HEK293 (cell line): ENCODE data around the gene HYAL3.

Source experiments
- CTCF ChIA-PET: fragments of 350-600 bp; formaldehyde crosslinking; extraction: SDS; loops from one replicate; lab custom pipeline; 2021; ENCODE audit warnings: antibody characterized with exemption; lab: Yijun Ruan, JAX
- POLR2A ChIA-PET: fragments of 300-600 bp; formaldehyde crosslinking; extraction: SDS; loops from one replicate; lab custom pipeline; 2020; ENCODE audit warnings: antibody characterized with exemption, inconsistent platforms; lab: Yijun Ruan, JAX
- H3K27ac ChIP-seq: fragments of 200-500 bp; sonication (Bioruptor generic); 2 replicates; pipeline ENCODE4 v1.5.1; 2014; ENCODE audit warnings: low read depth, low read length, control low read depth, inconsistent platforms; ENCODE audit errors: extremely low read depth
- H3K36me3 ChIP-seq, 2 experiments: fragments of 200-500 bp in 1 of 2; sonication (Bioruptor generic) in 1 of 2; 1 replicate in 1 of 2; 2 replicates in 1 of 2; pipeline ENCODE4 v1.5.1; 2014 to 2017; ENCODE audit warnings: inconsistent platforms in 2 of 2, low read length in 2 of 2; ENCODE audit not compliant: control insufficient read depth in 2 of 2, insufficient read depth in 1 of 2
- H3K4me1 ChIP-seq: fragments of 200-500 bp; sonication (Bioruptor generic); 2 replicates; pipeline ENCODE4 v1.5.1; 2014; ENCODE audit warnings: mild to moderate bottlenecking, low read length, inconsistent platforms; ENCODE audit not compliant: control insufficient read depth, insufficient read depth
- H3K4me3 ChIP-seq: 2 replicates; pipeline ENCODE4 v1.5.1; 2011; ENCODE audit warnings: low read depth, mild to moderate bottlenecking, control low read depth, low read length, moderate library complexity
- H3K9me3 ChIP-seq: fragments of 200-500 bp; sonication (Bioruptor generic); 2 replicates; pipeline ENCODE4 v1.5.1; 2014; ENCODE audit warnings: low read depth, low read length, inconsistent platforms; ENCODE audit not compliant: control insufficient read depth, insufficient read depth
- GLIS2 ChIP-seq: fragments of 450-650 bp; formaldehyde crosslinking; IDR thresholded peaks from 2 replicates; pipeline ENCODE4 v1.5.1; 2016; ENCODE audit warnings: missing biosample characterization, missing genetic modification characterization
- KLF8 ChIP-seq: fragments of 450-650 bp; formaldehyde crosslinking; IDR thresholded peaks from 2 replicates; pipeline ENCODE4 v1.5.1; 2016; ENCODE audit warnings: missing biosample characterization, missing genetic modification characterization
- MEIS1 ChIP-seq: sonication (generic); formaldehyde crosslinking; IDR thresholded peaks from 2 replicates; pipeline ENCODE4 v1.8.1; 2022; ENCODE audit warnings: missing genetic modification reagents, mild to moderate bottlenecking, borderline replicate concordance
- REPIN1 ChIP-seq: fragments of 450-650 bp; formaldehyde crosslinking; IDR thresholded peaks from 2 replicates; pipeline ENCODE4 v1.5.1; 2017; ENCODE audit warnings: missing biosample characterization, missing genetic modification characterization, low read depth
- ZBTB48 ChIP-seq: fragments of 450-650 bp; formaldehyde crosslinking; IDR thresholded peaks from 2 replicates; pipeline ENCODE4 v1.5.1; 2016; ENCODE audit warnings: missing biosample characterization, missing genetic modification characterization
- ZFP3 ChIP-seq: fragments of 450-650 bp; formaldehyde crosslinking; IDR thresholded peaks from 2 replicates; pipeline ENCODE4 v1.5.1; 2016; ENCODE audit warnings: low read depth, missing biosample characterization, missing genetic modification characterization
- ZIC2 ChIP-seq: fragments of 450-650 bp; formaldehyde crosslinking; IDR thresholded peaks from 2 replicates; pipeline ENCODE4 v1.5.1; 2016; ENCODE audit warnings: missing biosample characterization, missing genetic modification characterization
- ZNF169 ChIP-seq: fragments of 450-650 bp; formaldehyde crosslinking; IDR thresholded peaks from 2 replicates; pipeline ENCODE4 v1.5.1; 2016; ENCODE audit warnings: missing biosample characterization, missing genetic modification characterization
- ZNF175 ChIP-seq: fragments of 450-650 bp; formaldehyde crosslinking; IDR thresholded peaks from 2 replicates; pipeline ENCODE4 v1.5.1; 2016; ENCODE audit warnings: missing biosample characterization, missing genetic modification characterization
- ZNF184 ChIP-seq: fragments of 450-650 bp; IDR thresholded peaks from 2 replicates; pipeline ENCODE4 v1.5.1; 2018; ENCODE audit warnings: missing biosample characterization, mild to moderate bottlenecking, missing genetic modification characterization
- ZNF202 ChIP-seq: fragments of 450-650 bp; formaldehyde crosslinking; IDR thresholded peaks from 2 replicates; pipeline ENCODE4 v1.5.1; 2016; ENCODE audit warnings: missing biosample characterization, missing genetic modification characterization, borderline replicate concordance
- ZNF211 ChIP-seq: fragments of 450-650 bp; formaldehyde crosslinking; IDR thresholded peaks from 2 replicates; pipeline ENCODE4 v1.5.1; 2016; ENCODE audit warnings: low read depth, missing biosample characterization, missing genetic modification characterization
- ZNF292 ChIP-seq: fragments of 450-650 bp; formaldehyde crosslinking; IDR thresholded peaks from 2 replicates; pipeline ENCODE4 v1.5.1; 2016; ENCODE audit warnings: low read depth, missing biosample characterization, missing genetic modification characterization, borderline replicate concordance
- ZNF426 ChIP-seq: fragments of 450-650 bp; formaldehyde crosslinking; IDR thresholded peaks from 2 replicates; pipeline ENCODE4 v1.5.1; 2017; ENCODE audit warnings: missing biosample characterization, missing genetic modification characterization, mild to moderate bottlenecking, inconsistent platforms, moderate library complexity
- ZNF510 ChIP-seq: fragments of 450-650 bp; formaldehyde crosslinking; IDR thresholded peaks from 2 replicates; pipeline ENCODE4 v1.5.1; 2018; ENCODE audit warnings: mild to moderate bottlenecking, missing genetic modification characterization, missing biosample characterization; ENCODE audit not compliant: insufficient replicate concordance
- ZNF561 ChIP-seq: fragments of 450-650 bp; IDR thresholded peaks from 2 replicates; pipeline ENCODE4 v1.5.1; 2018; ENCODE audit warnings: missing biosample characterization, missing genetic modification characterization, borderline replicate concordance
- ZNF660 ChIP-seq: fragments of 450-650 bp; IDR thresholded peaks from 2 replicates; pipeline ENCODE4 v1.5.1; 2018; ENCODE audit warnings: missing biosample characterization, mild to moderate bottlenecking, missing genetic modification characterization
- ZNF670 ChIP-seq: fragments of 450-650 bp; formaldehyde crosslinking; IDR thresholded peaks from 2 replicates; pipeline ENCODE4 v1.5.1; 2016; ENCODE audit warnings: missing biosample characterization, missing genetic modification characterization, low read depth
- TF ChIP-seq, protein P1 (sequence below): fragments of 450-650 bp; formaldehyde crosslinking; IDR thresholded peaks from 2 replicates; pipeline ENCODE4 v1.5.1; 2016; ENCODE audit warnings: missing biosample characterization, missing genetic modification characterization
- TF ChIP-seq, protein P2 (sequence below): fragments of 450-650 bp; formaldehyde crosslinking; IDR thresholded peaks from 2 replicates; pipeline ENCODE4 v1.5.1; 2016; ENCODE audit warnings: missing biosample characterization, missing genetic modification characterization
- TF ChIP-seq, protein P3 (sequence below): fragments of 450-650 bp; formaldehyde crosslinking; IDR thresholded peaks from 2 replicates; pipeline ENCODE4 v1.5.1; 2016; ENCODE audit warnings: missing biosample characterization, missing genetic modification characterization
- TF ChIP-seq, protein P4 (sequence below): fragments of 450-650 bp; formaldehyde crosslinking; IDR thresholded peaks from 2 replicates; pipeline ENCODE4 v1.5.1; 2016; ENCODE audit warnings: missing biosample characterization, missing genetic modification characterization, low read depth
- TF ChIP-seq, protein P5 (sequence below): fragments of 450-650 bp; formaldehyde crosslinking; IDR thresholded peaks from 2 replicates; pipeline ENCODE4 v1.5.1; 2017; ENCODE audit warnings: missing biosample characterization, missing genetic modification characterization
- TF ChIP-seq, protein P6 (sequence below): fragments of 450-650 bp; formaldehyde crosslinking; IDR thresholded peaks from 2 replicates; pipeline ENCODE4 v1.5.1; 2017; ENCODE audit warnings: missing biosample characterization, missing genetic modification characterization

Gene HYAL3

DNA sequence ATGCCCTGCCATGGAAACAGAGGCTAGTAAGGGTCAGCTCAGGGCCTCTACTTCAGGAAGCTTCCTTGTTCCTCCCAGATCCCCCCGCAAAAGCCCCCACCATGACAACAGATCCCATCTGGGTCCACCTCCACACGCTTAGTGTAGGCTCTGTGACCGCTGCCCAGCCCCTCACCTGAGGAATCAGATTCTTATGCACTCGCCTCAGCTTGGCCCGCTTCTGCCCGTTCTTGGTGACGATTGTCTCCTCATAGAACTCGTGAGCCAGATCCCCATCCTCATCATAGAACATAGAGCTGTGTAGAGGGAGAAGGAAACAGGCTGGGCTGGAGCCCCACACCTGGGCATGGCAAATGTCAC lies 27.0 kb upstream of the HYAL3 start:
- H3K4me3 ChIP-seq: no peak overlapping the region
- H3K4me1 ChIP-seq: no peaks in the 10 kb centered on the region
- H3K27ac ChIP-seq: no peak overlapping the region
- CTCF ChIA-PET: interaction anchor here (0.7 to 1.3 kb wide), 3 partner anchors 66 to 216 kb away, joined by 3 to 6 read pairs (median 4); no protein-coding TSS in a partner anchor
- no peak for TF ChIP-seq ZNF292
- no peak for TF ChIP-seq ZNF426 (tag by site-specific recombination)
- TF ChIP-seq, protein P1, sequence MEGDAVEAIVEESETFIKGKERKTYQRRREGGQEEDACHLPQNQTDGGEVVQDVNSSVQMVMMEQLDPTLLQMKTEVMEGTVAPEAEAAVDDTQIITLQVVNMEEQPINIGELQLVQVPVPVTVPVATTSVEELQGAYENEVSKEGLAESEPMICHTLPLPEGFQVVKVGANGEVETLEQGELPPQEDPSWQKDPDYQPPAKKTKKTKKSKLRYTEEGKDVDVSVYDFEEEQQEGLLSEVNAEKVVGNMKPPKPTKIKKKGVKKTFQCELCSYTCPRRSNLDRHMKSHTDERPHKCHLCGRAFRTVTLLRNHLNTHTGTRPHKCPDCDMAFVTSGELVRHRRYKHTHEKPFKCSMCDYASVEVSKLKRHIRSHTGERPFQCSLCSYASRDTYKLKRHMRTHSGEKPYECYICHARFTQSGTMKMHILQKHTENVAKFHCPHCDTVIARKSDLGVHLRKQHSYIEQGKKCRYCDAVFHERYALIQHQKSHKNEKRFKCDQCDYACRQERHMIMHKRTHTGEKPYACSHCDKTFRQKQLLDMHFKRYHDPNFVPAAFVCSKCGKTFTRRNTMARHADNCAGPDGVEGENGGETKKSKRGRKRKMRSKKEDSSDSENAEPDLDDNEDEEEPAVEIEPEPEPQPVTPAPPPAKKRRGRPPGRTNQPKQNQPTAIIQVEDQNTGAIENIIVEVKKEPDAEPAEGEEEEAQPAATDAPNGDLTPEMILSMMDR (tag by site-specific recombination): no peak
- no peak for TF ChIP-seq MEIS1 (CRISPR knock-in tag)
- no peak for TF ChIP-seq ZIC2 (tag by site-specific recombination)
- TF ChIP-seq, protein P2, sequence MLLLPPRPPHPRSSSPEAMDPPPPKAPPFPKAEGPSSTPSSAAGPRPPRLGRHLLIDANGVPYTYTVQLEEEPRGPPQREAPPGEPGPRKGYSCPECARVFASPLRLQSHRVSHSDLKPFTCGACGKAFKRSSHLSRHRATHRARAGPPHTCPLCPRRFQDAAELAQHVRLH (tag by site-specific recombination): no peak
- TF ChIP-seq ZFP3 (tag by site-specific recombination): no peak
- no peak for TF ChIP-seq ZNF510
- TF ChIP-seq, protein P3, sequence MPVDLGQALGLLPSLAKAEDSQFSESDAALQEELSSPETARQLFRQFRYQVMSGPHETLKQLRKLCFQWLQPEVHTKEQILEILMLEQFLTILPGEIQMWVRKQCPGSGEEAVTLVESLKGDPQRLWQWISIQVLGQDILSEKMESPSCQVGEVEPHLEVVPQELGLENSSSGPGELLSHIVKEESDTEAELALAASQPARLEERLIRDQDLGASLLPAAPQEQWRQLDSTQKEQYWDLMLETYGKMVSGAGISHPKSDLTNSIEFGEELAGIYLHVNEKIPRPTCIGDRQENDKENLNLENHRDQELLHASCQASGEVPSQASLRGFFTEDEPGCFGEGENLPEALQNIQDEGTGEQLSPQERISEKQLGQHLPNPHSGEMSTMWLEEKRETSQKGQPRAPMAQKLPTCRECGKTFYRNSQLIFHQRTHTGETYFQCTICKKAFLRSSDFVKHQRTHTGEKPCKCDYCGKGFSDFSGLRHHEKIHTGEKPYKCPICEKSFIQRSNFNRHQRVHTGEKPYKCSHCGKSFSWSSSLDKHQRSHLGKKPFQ (tag by site-specific recombination): no peak
- POLR2A ChIA-PET: no interaction called here
- peaks cover 3 to 56% of the 10 kb centered on the region in 2 experiments for H3K36me3 ChIP-seq
- H3K9me3 ChIP-seq: no peaks in the 10 kb centered on the region

DNA sequence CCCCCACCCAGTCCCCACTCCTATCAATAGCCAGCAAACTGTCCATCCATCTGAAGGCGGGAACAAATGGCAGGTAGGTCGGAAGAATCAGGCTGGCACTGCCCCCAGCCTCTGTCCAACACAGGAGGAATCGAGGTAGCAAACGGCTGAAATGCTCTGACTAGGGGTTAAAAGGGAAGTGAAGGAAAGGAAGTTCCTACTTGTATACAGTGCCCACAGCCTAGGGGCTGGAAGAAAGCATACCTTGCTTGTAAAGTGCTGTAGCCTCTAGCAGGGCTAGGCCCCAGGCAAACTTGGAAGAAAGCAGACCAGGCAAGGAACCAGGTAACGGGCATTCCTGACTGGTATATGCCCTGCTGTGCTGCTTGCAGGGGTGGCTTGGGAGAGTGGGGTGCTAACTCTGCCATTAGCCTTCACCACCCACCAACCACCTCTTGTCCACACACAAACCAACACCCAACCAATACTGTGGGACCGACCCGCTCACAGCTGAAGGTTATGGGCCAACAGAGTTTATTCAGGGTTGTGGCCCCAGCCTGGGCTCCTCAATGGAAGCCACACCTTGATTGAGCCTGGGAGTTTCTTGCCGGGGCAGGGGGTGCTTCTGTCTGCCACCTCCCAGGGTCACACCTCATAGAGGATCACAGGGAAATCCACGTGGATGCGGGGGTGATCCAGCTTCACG lies 26.4 kb upstream of the HYAL3 start:
- Histone ChIP-seq H3K9me3 (no peaks in the 10 kb centered on the region), H3K4me1 (no peaks in the 10 kb centered on the region), H3K4me3 (no peak overlapping the region), H3K36me3 (peaks cover 3 to 51% of the 10 kb centered on the region in 2 experiments), H3K27ac (no peak overlapping the region)
- POLR2A ChIA-PET: interaction anchor here (2.5 kb wide), 1 partner anchor 26 kb away, joined by 12 read pairs; the partner anchor contains the start of genes HYAL3 and NAA80
- TF ChIP-seq ZNF561 (tag by site-specific recombination): no peak
- no peak for TF ChIP-seq ZNF169 (tag by site-specific recombination)
- TF ChIP-seq KLF8: no peak
- no peak for TF ChIP-seq ZNF211 (tag by site-specific recombination)
- no peak for TF ChIP-seq ZNF202 (tag by site-specific recombination)
- no peak for TF ChIP-seq REPIN1 (tag by site-specific recombination)
- TF ChIP-seq GLIS2 (tag by site-specific recombination): no peak
- no peak for TF ChIP-seq ZNF660 (tag by site-specific recombination)
- TF ChIP-seq ZNF175 (tag by site-specific recombination): no peak
- TF ChIP-seq ZNF670: no peak
- no peak for TF ChIP-seq ZNF184 (tag by site-specific recombination)
- TF ChIP-seq, protein P4, sequence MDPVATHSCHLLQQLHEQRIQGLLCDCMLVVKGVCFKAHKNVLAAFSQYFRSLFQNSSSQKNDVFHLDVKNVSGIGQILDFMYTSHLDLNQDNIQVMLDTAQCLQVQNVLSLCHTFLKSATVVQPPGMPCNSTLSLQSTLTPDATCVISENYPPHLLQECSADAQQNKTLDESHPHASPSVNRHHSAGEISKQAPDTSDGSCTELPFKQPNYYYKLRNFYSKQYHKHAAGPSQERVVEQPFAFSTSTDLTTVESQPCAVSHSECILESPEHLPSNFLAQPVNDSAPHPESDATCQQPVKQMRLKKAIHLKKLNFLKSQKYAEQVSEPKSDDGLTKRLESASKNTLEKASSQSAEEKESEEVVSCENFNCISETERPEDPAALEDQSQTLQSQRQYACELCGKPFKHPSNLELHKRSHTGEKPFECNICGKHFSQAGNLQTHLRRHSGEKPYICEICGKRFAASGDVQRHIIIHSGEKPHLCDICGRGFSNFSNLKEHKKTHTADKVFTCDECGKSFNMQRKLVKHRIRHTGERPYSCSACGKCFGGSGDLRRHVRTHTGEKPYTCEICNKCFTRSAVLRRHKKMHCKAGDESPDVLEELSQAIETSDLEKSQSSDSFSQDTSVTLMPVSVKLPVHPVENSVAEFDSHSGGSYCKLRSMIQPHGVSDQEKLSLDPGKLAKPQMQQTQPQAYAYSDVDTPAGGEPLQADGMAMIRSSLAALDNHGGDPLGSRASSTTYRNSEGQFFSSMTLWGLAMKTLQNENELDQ (tag by site-specific recombination): no peak
- TF ChIP-seq, protein P5, sequence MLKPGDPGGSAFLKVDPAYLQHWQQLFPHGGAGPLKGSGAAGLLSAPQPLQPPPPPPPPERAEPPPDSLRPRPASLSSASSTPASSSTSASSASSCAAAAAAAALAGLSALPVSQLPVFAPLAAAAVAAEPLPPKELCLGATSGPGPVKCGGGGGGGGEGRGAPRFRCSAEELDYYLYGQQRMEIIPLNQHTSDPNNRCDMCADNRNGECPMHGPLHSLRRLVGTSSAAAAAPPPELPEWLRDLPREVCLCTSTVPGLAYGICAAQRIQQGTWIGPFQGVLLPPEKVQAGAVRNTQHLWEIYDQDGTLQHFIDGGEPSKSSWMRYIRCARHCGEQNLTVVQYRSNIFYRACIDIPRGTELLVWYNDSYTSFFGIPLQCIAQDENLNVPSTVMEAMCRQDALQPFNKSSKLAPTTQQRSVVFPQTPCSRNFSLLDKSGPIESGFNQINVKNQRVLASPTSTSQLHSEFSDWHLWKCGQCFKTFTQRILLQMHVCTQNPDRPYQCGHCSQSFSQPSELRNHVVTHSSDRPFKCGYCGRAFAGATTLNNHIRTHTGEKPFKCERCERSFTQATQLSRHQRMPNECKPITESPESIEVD (tag by site-specific recombination): no peak
- TF ChIP-seq ZFP3 (tag by site-specific recombination): no peak
- TF ChIP-seq, protein P6, sequence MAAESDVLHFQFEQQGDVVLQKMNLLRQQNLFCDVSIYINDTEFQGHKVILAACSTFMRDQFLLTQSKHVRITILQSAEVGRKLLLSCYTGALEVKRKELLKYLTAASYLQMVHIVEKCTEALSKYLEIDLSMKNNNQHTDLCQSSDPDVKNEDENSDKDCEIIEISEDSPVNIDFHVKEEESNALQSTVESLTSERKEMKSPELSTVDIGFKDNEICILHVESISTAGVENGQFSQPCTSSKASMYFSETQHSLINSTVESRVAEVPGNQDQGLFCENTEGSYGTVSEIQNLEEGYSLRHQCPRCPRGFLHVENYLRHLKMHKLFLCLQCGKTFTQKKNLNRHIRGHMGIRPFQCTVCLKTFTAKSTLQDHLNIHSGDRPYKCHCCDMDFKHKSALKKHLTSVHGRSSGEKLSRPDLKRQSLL (tag by site-specific recombination): no peak
- TF ChIP-seq ZBTB48 (tag by site-specific recombination): no peak
- CTCF ChIA-PET: interaction anchor here (0.7 to 3.0 kb wide), 10 partner anchors 11 to 216 kb away, joined by 3 to 21 read pairs (median 6); partner anchors contain the start of gene LSMEM2
